ENCODE data around the gene MTUS2.

The MTUS2 gene

GRCh38 chr13:29294821-29295220, 474.7 kb downstream of the MTUS2 start:
- no peak for ATAC-seq (ENCODE audit: insufficient read depth, low read depth)

DNA sequence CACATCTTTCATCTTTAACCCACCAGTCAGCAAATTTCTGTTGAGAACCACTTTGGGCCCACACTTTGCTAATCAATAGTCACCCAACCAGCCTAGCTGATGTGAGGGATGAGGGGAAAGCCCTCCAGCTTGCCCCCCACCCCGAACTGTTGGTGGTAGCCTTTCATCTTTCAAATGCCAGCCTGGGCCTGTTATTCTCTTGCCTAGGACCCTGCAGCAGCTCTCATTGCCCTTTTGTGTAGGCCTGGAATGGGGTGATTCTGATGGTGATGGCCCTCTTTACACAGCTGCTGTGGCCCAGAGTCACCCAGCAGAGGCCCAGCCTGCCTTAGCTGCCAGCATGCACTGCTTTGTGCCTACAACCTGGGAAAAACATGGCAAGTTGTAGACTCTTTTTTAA, 480.9 kb downstream of the MTUS2 start:
- Histone ChIP-seq H3K79me2 (ENCODE audit: insufficient read depth, low read length) (no peaks in the 10 kb centered on the region), H3K4me3 (ENCODE audit: low read depth in 1 of 2, low read length in 2 of 2) (no peak overlapping the region), H3K9ac (ENCODE audit: low read depth, low read length) (no peak overlapping the region), H3K4me1 (ENCODE audit: insufficient read depth, low read length) (no peaks in the 10 kb centered on the region), H3K4me2 (ENCODE audit: insufficient read depth, low read length) (no peak overlapping the region), H4K20me1 (ENCODE audit: insufficient read depth, low read length) (no peaks in the 10 kb centered on the region), H3K27ac (ENCODE audit: low read length) (no peak overlapping the region), H2AFZ (ENCODE audit: low read depth, low read length) (no peak overlapping the region), H3K27me3 (ENCODE audit: insufficient read depth, low read length, poor library complexity) (no peaks in the 10 kb centered on the region), H3K36me3 (ENCODE audit: insufficient read depth, low read length) (no peaks in the 10 kb centered on the region), H3K9me3 (ENCODE audit: insufficient read depth, low read length, severe bottlenecking) (peaks cover 23% of the 10 kb centered on the region)
- ATAC-seq (ENCODE audit: insufficient read depth, low read depth): no peak
- TF ChIP-seq CTCF (IDR thresholded peaks at IDR 0.05; ENCODE audit: borderline replicate concordance, extremely low read depth, low read length, poor library complexity, severe bottlenecking) (no peak), EZH2 (IDR thresholded peaks at IDR 0.05; ENCODE audit: borderline replicate concordance, low read depth, low read length, severe bottlenecking) (no peak)
- no peak for DNase-seq

More at GRCh38 chr13:29294821-29295220, 474.7 kb downstream of the MTUS2 start:
- no peaks in the 10 kb centered on the region for H3K4me1 ChIP-seq (ENCODE audit: insufficient read depth, low read length)
- no peaks in the 10 kb centered on the region for H4K20me1 ChIP-seq (ENCODE audit: insufficient read depth, low read length)
- no peaks in the 10 kb centered on the region for H3K79me2 ChIP-seq (ENCODE audit: insufficient read depth, low read length)
- DNase-seq: no peak
- peaks cover 4% of the 10 kb centered on the region for H3K9me3 ChIP-seq (ENCODE audit: insufficient read depth, low read length, severe bottlenecking)
- H3K4me2 ChIP-seq (ENCODE audit: insufficient read depth, low read length): no peak overlapping the region
- no peak for TF ChIP-seq EZH2 (IDR thresholded peaks at IDR 0.05; ENCODE audit: borderline replicate concordance, low read depth, low read length, severe bottlenecking)
- TF ChIP-seq CTCF (IDR thresholded peaks at IDR 0.05; ENCODE audit: borderline replicate concordance, extremely low read depth, low read length, poor library complexity, severe bottlenecking): no peak
- no peaks in the 10 kb centered on the region for H3K27me3 ChIP-seq (ENCODE audit: insufficient read depth, low read length, poor library complexity)
- no peak overlapping the region for H3K9ac ChIP-seq (ENCODE audit: low read depth, low read length)
- no peak overlapping the region for H2AFZ ChIP-seq (ENCODE audit: low read depth, low read length)
- no peak overlapping the region for H3K4me3 ChIP-seq (ENCODE audit: low read depth in 1 of 2, low read length in 2 of 2)
- H3K27ac ChIP-seq (ENCODE audit: low read length): no peak overlapping the region
- no peaks in the 10 kb centered on the region for H3K36me3 ChIP-seq (ENCODE audit: insufficient read depth, low read length)

- Histone ChIP-seq H3K4me2 (ENCODE audit: insufficient read depth, low read length) (no peak overlapping the region), H3K4me1 (ENCODE audit: insufficient read depth, low read length) (no peaks in the 10 kb centered on the region), H4K20me1 (ENCODE audit: insufficient read depth, low read length) (no peaks in the 10 kb centered on the region), H3K9me3 (ENCODE audit: insufficient read depth, low read length, severe bottlenecking) (peaks cover 37% of the 10 kb centered on the region), H3K27me3 (ENCODE audit: insufficient read depth, low read length, poor library complexity) (no peaks in the 10 kb centered on the region), H2AFZ (ENCODE audit: low read depth, low read length) (no peak overlapping the region), H3K27ac (ENCODE audit: low read length) (no peak overlapping the region), H3K36me3 (ENCODE audit: insufficient read depth, low read length) (no peaks in the 10 kb centered on the region), H3K79me2 (ENCODE audit: insufficient read depth, low read length) (no peaks in the 10 kb centered on the region), H3K9ac (ENCODE audit: low read depth, low read length) (no peak overlapping the region), H3K4me3 (ENCODE audit: low read depth in 1 of 2, low read length in 2 of 2) (no peak overlapping the region)
- ATAC-seq (ENCODE audit: insufficient read depth, low read depth) (no peak), DNase-seq (no peak)
- TF ChIP-seq EZH2 (IDR thresholded peaks at IDR 0.05; ENCODE audit: borderline replicate concordance, low read depth, low read length, severe bottlenecking) (no peak), CTCF (IDR thresholded peaks at IDR 0.05; ENCODE audit: borderline replicate concordance, extremely low read depth, low read length, poor library complexity, severe bottlenecking) (no peak)
These were observed 484.0 kb downstream of the MTUS2 start for GRCh38 chr13:29304148-29304547.

- DNase-seq: no peak
- Histone ChIP-seq H3K4me1 (ENCODE audit: insufficient read depth, low read length) (no peaks in the 10 kb centered on the region), H3K9ac (ENCODE audit: low read depth, low read length) (no peak overlapping the region), H3K4me2 (ENCODE audit: insufficient read depth, low read length) (no peak overlapping the region), H3K79me2 (ENCODE audit: insufficient read depth, low read length) (no peaks in the 10 kb centered on the region), H4K20me1 (ENCODE audit: insufficient read depth, low read length) (no peaks in the 10 kb centered on the region), H2AFZ (ENCODE audit: low read depth, low read length) (no peak overlapping the region), H3K9me3 (ENCODE audit: insufficient read depth, low read length, severe bottlenecking) (peaks cover 14% of the 10 kb centered on the region), H3K27ac (ENCODE audit: low read length) (no peak overlapping the region), H3K4me3 (ENCODE audit: low read depth in 1 of 2, low read length in 2 of 2) (no peak overlapping the region), H3K36me3 (ENCODE audit: insufficient read depth, low read length) (no peaks in the 10 kb centered on the region), H3K27me3 (ENCODE audit: insufficient read depth, low read length, poor library complexity) (no peaks in the 10 kb centered on the region)
- TF ChIP-seq EZH2 (IDR thresholded peaks at IDR 0.05; ENCODE audit: borderline replicate concordance, low read depth, low read length, severe bottlenecking) (no peak), CTCF (IDR thresholded peaks at IDR 0.05; ENCODE audit: borderline replicate concordance, extremely low read depth, low read length, poor library complexity, severe bottlenecking) (no peak)
- ATAC-seq (ENCODE audit: insufficient read depth, low read depth): no peak
These were observed 490.7 kb downstream of the MTUS2 start for GRCh38 chr13:29310806-29311205.

Data from DND-41 (cell line).